SK-N-SH treated with all-trans-retinoic acid at 6 μM for 48 hours (cell line): ENCODE measurements around the gene ESYT2.

Source experiments
- ATAC-seq: fragments of 200-7000 bp; cut with Tn5 transposase; 3 replicates; pipeline ENCODE4 v1.9.1; 2020; ENCODE audit warnings: mild to moderate bottlenecking, moderate library complexity
- ARNTL ChIP-seq: fragments of 450-650 bp; formaldehyde crosslinking; IDR thresholded peaks from 2 replicates; pipeline ENCODE4 v1.5.0; 2020; ENCODE audit warnings: low read depth, mild to moderate bottlenecking, moderate library complexity, borderline replicate concordance
- BACH2 ChIP-seq: fragments of 250-450 bp; sonication (Bioruptor Pico); IDR thresholded peaks from 2 replicates; pipeline ENCODE4 v1.9.0; 2021; ENCODE audit warnings: mild to moderate bottlenecking, borderline replicate concordance
- CREB5 ChIP-seq: fragments of 250-450 bp; sonication (Bioruptor Pico); IDR thresholded peaks from 2 replicates; pipeline ENCODE4 v1.5.1; 2020; ENCODE audit warnings: low read depth, mild to moderate bottlenecking, moderate library complexity
- CSDC2 ChIP-seq: fragments of 250-450 bp; sonication (Bioruptor Pico); IDR thresholded peaks from 2 replicates; pipeline ENCODE4 v1.5.0; 2020; ENCODE audit warnings: mild to moderate bottlenecking, moderate library complexity
- CSRNP3 ChIP-seq: fragments of 250-450 bp; sonication (Bioruptor Pico); IDR thresholded peaks from 2 replicates; pipeline ENCODE4 v1.5.1; 2021; ENCODE audit warnings: mild to moderate bottlenecking, moderate library complexity
- ESRRG ChIP-seq: fragments of 250-450 bp; sonication (Bioruptor Pico); IDR thresholded peaks from 2 replicates; pipeline ENCODE4 v1.6.1; 2021; ENCODE audit warnings: mild to moderate bottlenecking
- GLIS3 ChIP-seq: fragments of 250-450 bp; sonication (Bioruptor Pico); IDR thresholded peaks from 2 replicates; pipeline ENCODE4 v1.5.0; 2020; ENCODE audit warnings: mild to moderate bottlenecking, moderate library complexity
- ISL1 ChIP-seq: fragments of 250-450 bp; sonication (Bioruptor Pico); IDR thresholded peaks from 2 replicates; pipeline ENCODE4 v2.1.2; 2022; ENCODE audit warnings: mild to moderate bottlenecking, moderate library complexity
- OSR1 ChIP-seq: fragments of 250-450 bp; sonication (Bioruptor Pico); IDR thresholded peaks from 2 replicates; pipeline ENCODE4 v1.8.0; 2022; ENCODE audit warnings: moderate library complexity, mild to moderate bottlenecking, inconsistent platforms
- PATZ1 ChIP-seq: fragments of 250-450 bp; sonication (Bioruptor Pico); IDR thresholded peaks from 2 replicates; pipeline ENCODE4 v1.8.0; 2020; ENCODE audit warnings: mild to moderate bottlenecking, moderate library complexity, borderline replicate concordance
- POU6F1 ChIP-seq: fragments of 250-450 bp; sonication (Bioruptor Pico); IDR thresholded peaks from 2 replicates; pipeline ENCODE4 v1.8.0; 2021; ENCODE audit warnings: low read depth, mild to moderate bottlenecking, moderate library complexity, borderline replicate concordance
- PPARA ChIP-seq: fragments of 250-450 bp; sonication (Bioruptor Pico); IDR thresholded peaks from 2 replicates; pipeline ENCODE4 v1.5.0; 2020; ENCODE audit warnings: mild to moderate bottlenecking, borderline replicate concordance
- RARB ChIP-seq: fragments of 250-450 bp; sonication (Bioruptor Pico); IDR thresholded peaks from 2 replicates; pipeline ENCODE4 v1.8.0; 2021; ENCODE audit warnings: mild to moderate bottlenecking, moderate library complexity
- SNAI2 ChIP-seq: fragments of 250-450 bp; sonication (Bioruptor Pico); IDR thresholded peaks from 2 replicates; pipeline ENCODE4 v1.5.0; 2020; ENCODE audit warnings: mild to moderate bottlenecking, moderate library complexity
- TCF4 ChIP-seq: fragments of 250-450 bp; sonication (Bioruptor Pico); IDR thresholded peaks from 2 replicates; pipeline ENCODE4 v1.8.0; 2021; ENCODE audit warnings: mild to moderate bottlenecking, moderate library complexity, borderline replicate concordance
- TOX ChIP-seq: fragments of 250-450 bp; sonication (Bioruptor Pico); IDR thresholded peaks from 2 replicates; pipeline ENCODE4 v1.8.0; 2021; ENCODE audit warnings: mild to moderate bottlenecking, moderate library complexity, borderline replicate concordance
- TSHZ2 ChIP-seq: fragments of 250-450 bp; sonication (Bioruptor Pico); IDR thresholded peaks from 2 replicates; pipeline ENCODE4 v1.5.0; 2020; ENCODE audit warnings: mild to moderate bottlenecking, moderate library complexity
- ZC3H10 ChIP-seq: fragments of 250-450 bp; sonication (Bioruptor Pico); IDR thresholded peaks from 2 replicates; pipeline ENCODE4 v1.5.1; 2021; ENCODE audit warnings: mild to moderate bottlenecking, moderate library complexity
- ZFP3 ChIP-seq: fragments of 250-450 bp; sonication (Bioruptor Pico); IDR thresholded peaks from 2 replicates; pipeline ENCODE4 v1.5.0; 2020; ENCODE audit warnings: mild to moderate bottlenecking, moderate library complexity
- ZFP30 ChIP-seq: fragments of 450-650 bp; formaldehyde crosslinking; IDR thresholded peaks from 2 replicates; pipeline ENCODE4 v1.5.0; 2022; ENCODE audit warnings: mild to moderate bottlenecking, moderate library complexity
- ZNF565 ChIP-seq: fragments of 450-650 bp; formaldehyde crosslinking; conservative IDR thresholded peaks from 2 replicates; pipeline ENCODE4 v1.5.0; 2020; ENCODE audit warnings: low read depth, mild to moderate bottlenecking, moderate library complexity
- ZNF70 ChIP-seq: fragments of 450-650 bp; formaldehyde crosslinking; IDR thresholded peaks from 2 replicates; pipeline ENCODE4 v1.5.0; 2020; ENCODE audit warnings: mild to moderate bottlenecking, moderate library complexity
- ZNF8 ChIP-seq: fragments of 450-650 bp; formaldehyde crosslinking; IDR thresholded peaks from 2 replicates; pipeline ENCODE4 v1.5.0; 2020; ENCODE audit warnings: mild to moderate bottlenecking, moderate library complexity

ESYT2 gene

GRCh38 chr7:158743219-158743618 lies 86.1 kb downstream of the ESYT2 start:
- ATAC-seq = no peak
- TF ChIP-seq GLIS3 (CRISPR knock-in tag) = no peak
- no peak for TF ChIP-seq RARB (CRISPR knock-in tag)
- no peak for TF ChIP-seq TCF4
- no peak for TF ChIP-seq TSHZ2
- no peak for TF ChIP-seq PPARA (CRISPR knock-in tag)
- no peak for TF ChIP-seq ISL1 (CRISPR knock-in tag)
- TF ChIP-seq CREB5 (CRISPR knock-in tag) = no peak
- TF ChIP-seq OSR1 (CRISPR knock-in tag) = no peak
- no peak for TF ChIP-seq ARNTL
- TF ChIP-seq ZNF70 (CRISPR knock-in tag) = no peak
- no peak for TF ChIP-seq ESRRG (CRISPR knock-in tag)
- no peak for TF ChIP-seq ZC3H10 (CRISPR knock-in tag)
- no peak for TF ChIP-seq ZFP3 (CRISPR knock-in tag)
- TF ChIP-seq TOX (CRISPR knock-in tag) = no peak
- TF ChIP-seq ZNF8 (CRISPR knock-in tag) = no peak
- no peak for TF ChIP-seq CSDC2
- TF ChIP-seq ZFP30 (CRISPR knock-in tag) = no peak

GRCh38 chr7:158742065-158742821 lies 87.1 kb downstream of the ESYT2 start:
- no peak for ATAC-seq
- TF ChIP-seq CSRNP3 (CRISPR knock-in tag) (no peak), CSDC2 (no peak), OSR1 (CRISPR knock-in tag) (no peak), ZNF8 (CRISPR knock-in tag) (no peak), POU6F1 (CRISPR knock-in tag) (no peak), BACH2 (CRISPR knock-in tag) (no peak), ZNF565 (CRISPR knock-in tag) (no peak), TSHZ2 (no peak), ARNTL (no peak), RARB (CRISPR knock-in tag) (no peak), TCF4 (no peak), GLIS3 (CRISPR knock-in tag) (no peak), ISL1 (CRISPR knock-in tag) (no peak), ZNF70 (CRISPR knock-in tag) (no peak), TOX (CRISPR knock-in tag) (no peak), PPARA (CRISPR knock-in tag) (no peak), SNAI2 (CRISPR knock-in tag) (no peak), PATZ1 (CRISPR knock-in tag) (no peak)
